HL-60 (cell line): ENCODE results near the gene CMPK2.

Source experiments
- CTCF ChIP-seq: IDR thresholded peaks from one replicate; pipeline ENCODE4 v1.5.1; 2011; ENCODE audit warnings: low read length, control low read depth, inconsistent platforms; ENCODE audit not compliant: insufficient read depth
- GABPA ChIP-seq: IDR thresholded peaks from 2 replicates; pipeline ENCODE4 v1.6.1; 2012; ENCODE audit warnings: low read depth
- POLR2AphosphoS5 ChIP-seq: IDR thresholded peaks from 2 replicates; pipeline ENCODE4 v1.6.1; 2012; ENCODE audit warnings: low read depth
- TF ChIP-seq, protein P1 (sequence below): IDR thresholded peaks from 2 replicates; pipeline ENCODE4 v1.6.1; 2012; ENCODE audit warnings: low read depth; ENCODE audit not compliant: insufficient replicate concordance

GRCh38 chr2:6915399-6915798, 49.7 kb upstream of the CMPK2 start:
- no peak for TF ChIP-seq CTCF
- no peak for TF ChIP-seq POLR2AphosphoS5
- no peak for TF ChIP-seq GABPA
- TF ChIP-seq, protein P1, sequence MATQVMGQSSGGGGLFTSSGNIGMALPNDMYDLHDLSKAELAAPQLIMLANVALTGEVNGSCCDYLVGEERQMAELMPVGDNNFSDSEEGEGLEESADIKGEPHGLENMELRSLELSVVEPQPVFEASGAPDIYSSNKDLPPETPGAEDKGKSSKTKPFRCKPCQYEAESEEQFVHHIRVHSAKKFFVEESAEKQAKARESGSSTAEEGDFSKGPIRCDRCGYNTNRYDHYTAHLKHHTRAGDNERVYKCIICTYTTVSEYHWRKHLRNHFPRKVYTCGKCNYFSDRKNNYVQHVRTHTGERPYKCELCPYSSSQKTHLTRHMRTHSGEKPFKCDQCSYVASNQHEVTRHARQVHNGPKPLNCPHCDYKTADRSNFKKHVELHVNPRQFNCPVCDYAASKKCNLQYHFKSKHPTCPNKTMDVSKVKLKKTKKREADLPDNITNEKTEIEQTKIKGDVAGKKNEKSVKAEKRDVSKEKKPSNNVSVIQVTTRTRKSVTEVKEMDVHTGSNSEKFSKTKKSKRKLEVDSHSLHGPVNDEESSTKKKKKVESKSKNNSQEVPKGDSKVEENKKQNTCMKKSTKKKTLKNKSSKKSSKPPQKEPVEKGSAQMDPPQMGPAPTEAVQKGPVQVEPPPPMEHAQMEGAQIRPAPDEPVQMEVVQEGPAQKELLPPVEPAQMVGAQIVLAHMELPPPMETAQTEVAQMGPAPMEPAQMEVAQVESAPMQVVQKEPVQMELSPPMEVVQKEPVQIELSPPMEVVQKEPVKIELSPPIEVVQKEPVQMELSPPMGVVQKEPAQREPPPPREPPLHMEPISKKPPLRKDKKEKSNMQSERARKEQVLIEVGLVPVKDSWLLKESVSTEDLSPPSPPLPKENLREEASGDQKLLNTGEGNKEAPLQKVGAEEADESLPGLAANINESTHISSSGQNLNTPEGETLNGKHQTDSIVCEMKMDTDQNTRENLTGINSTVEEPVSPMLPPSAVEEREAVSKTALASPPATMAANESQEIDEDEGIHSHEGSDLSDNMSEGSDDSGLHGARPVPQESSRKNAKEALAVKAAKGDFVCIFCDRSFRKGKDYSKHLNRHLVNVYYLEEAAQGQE: no peak
